Measurements from ENCODE around the gene ACP2. TPM values are rescaled to one million over a fixed set of nuclear protein-coding genes. Genes with fewer than 3 reads are reported as not detected.

The ACP2 gene
- total and polyA plus RNA-seq, 3 donors from 2014 or later, result 40.3 to 63.7 (median 61.3) TPM

- DNase-seq, result no peak
- no peaks in the 10 kb centered on the region for H3K4me1 ChIP-seq
- H3K4me3 ChIP-seq, result no peak overlapping the region
- TF ChIP-seq CTCF (IDR thresholded peaks at IDR 0.05) (no peak), POLR2A (IDR thresholded peaks at IDR 0.05) (no peak)
- intact Hi-C loops (cut with DNase I; ENCODE audit: low total_unique reads), result no loop called here
- H3K9me3 ChIP-seq, result no peaks in the 10 kb centered on the region
- H3K27me3 ChIP-seq, result no peaks in the 10 kb centered on the region
- no peak overlapping the region for H3K27ac ChIP-seq
- H3K36me3 ChIP-seq (ENCODE audit: low read depth, missing control alignments), result no peaks in the 10 kb centered on the region
Observed at GRCh38 chr11:47280099-47280498, 31.5 kb upstream of the ACP2 start.

GRCh38 chr11:47278769-47279168, 30.2 kb upstream of the ACP2 start:
- H3K36me3 ChIP-seq (ENCODE audit: low read depth, missing control alignments), result no peaks in the 10 kb centered on the region
- intact Hi-C loops (cut with DNase I; ENCODE audit: low total_unique reads), result no loop called here
- no peak for DNase-seq
- H3K27me3 ChIP-seq, result no peaks in the 10 kb centered on the region
- no peak overlapping the region for H3K4me3 ChIP-seq
- 94 to 96% methylated on average over 4 of the region's 4 CpGs for WGBS, 2 donors
- H3K27ac ChIP-seq, result no peak overlapping the region
- no peaks in the 10 kb centered on the region for H3K4me1 ChIP-seq
- no peaks in the 10 kb centered on the region for H3K9me3 ChIP-seq
- TF ChIP-seq CTCF (IDR thresholded peaks at IDR 0.05) (no peak), POLR2A (IDR thresholded peaks at IDR 0.05) (no peak)

GRCh38 chr11:47278058-47278457, 29.4 kb upstream of the ACP2 start:
- Histone ChIP-seq H3K27ac (no peak overlapping the region), H3K27me3 (no peaks in the 10 kb centered on the region), H3K36me3 (ENCODE audit: low read depth, missing control alignments) (no peaks in the 10 kb centered on the region), H3K4me1 (no peaks in the 10 kb centered on the region), H3K9me3 (no peaks in the 10 kb centered on the region), H3K4me3 (no peak overlapping the region)
- intact Hi-C loops (cut with DNase I; ENCODE audit: low total_unique reads), result no loop called here
- TF ChIP-seq POLR2A (IDR thresholded peaks at IDR 0.05) (no peak), CTCF (IDR thresholded peaks at IDR 0.05) (no peak)
- 74 to 75% methylated on average over 3 of the region's 3 CpGs for WGBS, 2 donors
- DNase-seq, result no peak

GRCh38 chr11:47276923-47277322, 28.3 kb upstream of the ACP2 start:
- Histone ChIP-seq H3K4me3 (no peak overlapping the region), H3K27me3 (no peaks in the 10 kb centered on the region), H3K27ac (no peak overlapping the region), H3K36me3 (ENCODE audit: low read depth, missing control alignments) (no peaks in the 10 kb centered on the region), H3K4me1 (peaks cover 2% of the 10 kb centered on the region), H3K9me3 (no peaks in the 10 kb centered on the region)
- TF ChIP-seq CTCF (IDR thresholded peaks at IDR 0.05), result no peak
- TF ChIP-seq POLR2A (IDR thresholded peaks at IDR 0.05), result no peak
- intact Hi-C loops (cut with DNase I; ENCODE audit: low total_unique reads), result no loop called here
- 80 to 81% methylated on average over 4 of the region's 4 CpGs for WGBS, 2 donors
- no peak for DNase-seq

- WGBS, 2 donors, result 96 to 98% methylated on average over 28 of the region's 28 CpGs
- intact Hi-C loops (cut with DNase I; ENCODE audit: low total_unique reads), result no loop called here
Observed at GRCh38 chr11:47274495-47275235, 26.1 kb upstream of the ACP2 start.

More at GRCh38 chr11:47274495-47275235, 26.1 kb upstream of the ACP2 start:
- no peak for DNase-seq
- TF ChIP-seq CTCF (IDR thresholded peaks at IDR 0.05) (no peak), POLR2A (IDR thresholded peaks at IDR 0.05) (no peak)
- Histone ChIP-seq H3K27ac (no peak overlapping the region), H3K4me3 (no peak overlapping the region), H3K4me1 (peaks cover 14% of the 10 kb centered on the region), H3K36me3 (ENCODE audit: low read depth, missing control alignments) (no peaks in the 10 kb centered on the region), H3K27me3 (no peaks in the 10 kb centered on the region), H3K9me3 (no peaks in the 10 kb centered on the region)

Measured in testis (tissue), 3 donors.